HG02973 (cell line): ENCODE results near the gene SRD5A1.

Experiments
- ATAC-seq: cut with Tn5 transposase; IDR thresholded peaks from one replicate; pipeline ENCODE4 v1.9.1; 2021; ENCODE audit warnings: moderate library complexity; ENCODE audit not compliant: unreplicated experiment

Gene SRD5A1

GRCh38 chr5:6603643-6604042 is 29.6 kb upstream of the SRD5A1 start:
- no peak for ATAC-seq

GRCh38 chr5:6604341-6604740 is 28.9 kb upstream of the SRD5A1 start:
- ATAC-seq, result no peak

- no peak for ATAC-seq
Observed at GRCh38 chr5:6604946-6605345, 28.3 kb upstream of the SRD5A1 start.

- ATAC-seq, result no peak
Observed at GRCh38 chr5:6606884-6607558, 26.2 kb upstream of the SRD5A1 start.

GRCh38 chr5:6607559-6607936 is 25.7 kb upstream of the SRD5A1 start:
- no peak for ATAC-seq

- ATAC-seq, result no peak
Observed at GRCh38 chr5:6608016-6608415, 25.2 kb upstream of the SRD5A1 start.

GRCh38 chr5:6611334-6612256 is 21.6 kb upstream of the SRD5A1 start:
- ATAC-seq, result no peak

GRCh38 chr5:6615034-6615815 is 18.0 kb upstream of the SRD5A1 start:
- no peak for ATAC-seq

- ATAC-seq, result no peak
Observed at GRCh38 chr5:6616632-6617031, 16.6 kb upstream of the SRD5A1 start.

- ATAC-seq, result no peak
Observed at GRCh38 chr5:6623228-6623627, 10.0 kb upstream of the SRD5A1 start.

GRCh38 chr5:6623941-6624340 is 9.3 kb upstream of the SRD5A1 start:
- no peak for ATAC-seq

- ATAC-seq, result no peak
Observed at GRCh38 chr5:6626508-6626907, 6.7 kb upstream of the SRD5A1 start.

- ATAC-seq, result no peak
Observed at GRCh38 chr5:6631441-6631840, 1.8 kb upstream of the SRD5A1 start.

GRCh38 chr5:6632324-6632887 is 834 bp upstream of the SRD5A1 start:
- peak; percentile 29 for ATAC-seq

- peak; percentile 45 for ATAC-seq
Observed at GRCh38 chr5:6633469-6634245, 417 bp downstream of the SRD5A1 start.

- no peak for ATAC-seq
Observed at GRCh38 chr5:6634306-6634705, 1.1 kb downstream of the SRD5A1 start.

- no peak for ATAC-seq
Observed at GRCh38 chr5:6634788-6635430, 1.7 kb downstream of the SRD5A1 start.

- no peak for ATAC-seq
Observed at GRCh38 chr5:6636293-6636692, 3.1 kb downstream of the SRD5A1 start.

GRCh38 chr5:6637022-6637421 is 3.8 kb downstream of the SRD5A1 start:
- no peak for ATAC-seq

GRCh38 chr5:6637590-6637989 is 4.3 kb downstream of the SRD5A1 start:
- no peak for ATAC-seq
